ENCODE data around the gene NUDT5. TPM values are rescaled to one million over a fixed set of nuclear protein-coding genes. Genes with fewer than 3 reads are reported as not detected.

NUDT5 gene
- total RNA-seq, 4 donors from 2014 or later: 37.2 to 49.2 (median 41.8) TPM

DNA sequence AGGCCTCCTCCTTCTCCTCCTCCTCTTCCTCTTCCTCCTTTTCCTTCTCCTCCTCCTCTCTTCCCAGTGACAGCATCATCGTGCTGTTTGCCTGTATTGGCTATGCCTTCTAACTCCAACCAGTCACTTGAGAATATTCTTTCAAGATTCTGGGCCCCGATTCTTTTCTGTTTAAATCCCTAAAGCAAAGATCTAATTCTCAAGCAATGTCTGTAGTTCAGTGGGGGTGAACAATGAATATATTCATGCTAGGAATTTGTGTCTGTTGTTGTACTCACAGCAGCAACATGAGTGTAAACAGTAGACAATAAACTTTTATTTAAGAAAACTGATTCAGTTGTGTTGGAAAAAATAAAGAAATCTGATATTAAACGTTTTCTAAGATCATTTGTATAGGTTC lies 30.7 kb downstream of the NUDT5 start:
- no peak for DNase-seq (ENCODE audit: low spot score in 2 of 2)
- H3K27ac ChIP-seq: no peak overlapping the region
- H3K36me3 ChIP-seq: peaks cover 84% of the 10 kb centered on the region
- TF ChIP-seq EP300 (IDR thresholded peaks at IDR 0.05) (no peak), POLR2AphosphoS5 (IDR thresholded peaks at IDR 0.05) (no peak), POLR2A (IDR thresholded peaks at IDR 0.05) (no peak)
- TF ChIP-seq, protein P1, sequence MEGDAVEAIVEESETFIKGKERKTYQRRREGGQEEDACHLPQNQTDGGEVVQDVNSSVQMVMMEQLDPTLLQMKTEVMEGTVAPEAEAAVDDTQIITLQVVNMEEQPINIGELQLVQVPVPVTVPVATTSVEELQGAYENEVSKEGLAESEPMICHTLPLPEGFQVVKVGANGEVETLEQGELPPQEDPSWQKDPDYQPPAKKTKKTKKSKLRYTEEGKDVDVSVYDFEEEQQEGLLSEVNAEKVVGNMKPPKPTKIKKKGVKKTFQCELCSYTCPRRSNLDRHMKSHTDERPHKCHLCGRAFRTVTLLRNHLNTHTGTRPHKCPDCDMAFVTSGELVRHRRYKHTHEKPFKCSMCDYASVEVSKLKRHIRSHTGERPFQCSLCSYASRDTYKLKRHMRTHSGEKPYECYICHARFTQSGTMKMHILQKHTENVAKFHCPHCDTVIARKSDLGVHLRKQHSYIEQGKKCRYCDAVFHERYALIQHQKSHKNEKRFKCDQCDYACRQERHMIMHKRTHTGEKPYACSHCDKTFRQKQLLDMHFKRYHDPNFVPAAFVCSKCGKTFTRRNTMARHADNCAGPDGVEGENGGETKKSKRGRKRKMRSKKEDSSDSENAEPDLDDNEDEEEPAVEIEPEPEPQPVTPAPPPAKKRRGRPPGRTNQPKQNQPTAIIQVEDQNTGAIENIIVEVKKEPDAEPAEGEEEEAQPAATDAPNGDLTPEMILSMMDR (IDR thresholded peaks at IDR 0.05): no peak
- 74% methylated on average over 3 of the region's 3 CpGs for WGBS
- H3K27me3 ChIP-seq: no peaks in the 10 kb centered on the region
- H3K4me1 ChIP-seq: no peaks in the 10 kb centered on the region
- no peak overlapping the region for H3K4me3 ChIP-seq
- H3K9me3 ChIP-seq: no peaks in the 10 kb centered on the region

DNA sequence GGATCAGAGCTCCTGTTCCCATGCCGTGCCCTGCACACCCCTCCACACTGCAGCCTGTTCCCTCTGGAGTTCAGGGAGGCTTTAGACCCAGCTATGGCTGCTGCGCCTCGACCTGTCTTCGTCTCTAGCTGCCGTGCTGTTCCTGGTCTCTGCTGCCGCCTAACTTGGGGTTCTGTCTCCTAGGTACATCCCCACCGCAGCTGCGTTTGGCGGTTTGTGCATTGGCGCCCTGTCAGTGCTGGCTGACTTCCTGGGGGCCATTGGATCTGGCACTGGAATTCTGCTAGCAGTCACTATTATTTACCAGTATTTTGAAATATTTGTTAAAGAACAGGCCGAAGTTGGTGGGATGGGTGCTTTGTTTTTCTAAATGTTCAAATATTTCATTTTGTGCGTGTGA lies 31.6 kb downstream of the NUDT5 start:
- TF ChIP-seq, protein P1 (IDR thresholded peaks at IDR 0.05): no peak
- TF ChIP-seq EP300 (IDR thresholded peaks at IDR 0.05): no peak
- no peak for TF ChIP-seq POLR2AphosphoS5 (IDR thresholded peaks at IDR 0.05)
- no peak for TF ChIP-seq POLR2A (IDR thresholded peaks at IDR 0.05)
- Histone ChIP-seq H3K4me1 (no peaks in the 10 kb centered on the region), H3K27ac (no peak overlapping the region), H3K9me3 (no peaks in the 10 kb centered on the region), H3K36me3 (peaks cover 82% of the 10 kb centered on the region), H3K27me3 (no peaks in the 10 kb centered on the region), H3K4me3 (no peak overlapping the region)
- WGBS: 89% methylated on average over 12 of the region's 12 CpGs
- DNase-seq (ENCODE audit: low spot score in 2 of 2): no peak

DNA sequence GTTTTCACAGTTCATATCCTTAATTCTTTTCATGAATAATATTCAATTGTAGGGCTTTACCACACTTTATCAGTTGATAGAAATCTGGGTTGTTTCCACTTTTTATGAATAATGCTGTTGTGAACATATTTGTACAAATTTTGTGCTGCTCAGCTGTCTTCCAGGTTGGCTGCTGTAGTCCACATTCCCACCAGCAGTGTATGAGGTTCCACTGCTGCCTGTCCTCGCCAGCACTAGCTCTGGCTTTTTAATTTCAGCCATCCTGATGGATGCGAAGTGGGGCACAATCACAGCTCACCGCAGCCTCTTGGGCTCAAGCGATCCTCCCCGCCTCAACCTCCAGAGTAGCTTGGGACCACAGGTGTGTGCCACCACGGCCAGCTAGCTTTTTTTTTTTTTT lies 32.8 kb downstream of the NUDT5 start:
- 95% methylated on average over 6 of the region's 6 CpGs for WGBS
- Histone ChIP-seq H3K9me3 (no peaks in the 10 kb centered on the region), H3K4me1 (no peaks in the 10 kb centered on the region), H3K27me3 (no peaks in the 10 kb centered on the region), H3K36me3 (peaks cover 80% of the 10 kb centered on the region), H3K27ac (no peak overlapping the region), H3K4me3 (no peak overlapping the region)
- DNase-seq (ENCODE audit: low spot score in 2 of 2): no peak
- TF ChIP-seq POLR2AphosphoS5 (IDR thresholded peaks at IDR 0.05): no peak
- no peak for TF ChIP-seq POLR2A (IDR thresholded peaks at IDR 0.05)
- no peak for TF ChIP-seq EP300 (IDR thresholded peaks at IDR 0.05)
- TF ChIP-seq, protein P1 (IDR thresholded peaks at IDR 0.05): no peak

DNA sequence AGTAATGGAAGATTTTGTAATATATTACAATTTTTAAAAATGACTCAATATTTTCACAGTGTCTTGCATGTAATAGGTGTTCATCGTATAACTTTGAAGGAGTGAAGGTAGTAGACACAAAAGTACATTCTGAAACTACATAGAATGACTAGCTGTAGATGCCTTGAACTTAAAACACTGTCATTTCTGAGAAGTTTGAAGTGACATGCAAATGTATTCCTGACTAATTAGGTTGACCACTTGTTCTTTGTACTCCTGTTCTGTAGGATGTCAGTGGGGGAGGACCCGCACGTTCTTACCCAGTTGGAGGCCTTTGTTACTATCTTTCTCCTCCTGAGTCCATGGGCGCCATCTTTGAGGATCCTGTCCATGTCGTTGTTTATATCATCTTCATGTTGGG lies 35.0 kb downstream of the NUDT5 start:
- Histone ChIP-seq H3K4me3 (no peak overlapping the region), H3K36me3 (peaks cover 75% of the 10 kb centered on the region), H3K4me1 (no peaks in the 10 kb centered on the region), H3K9me3 (no peaks in the 10 kb centered on the region), H3K27me3 (no peaks in the 10 kb centered on the region), H3K27ac (no peak overlapping the region)
- TF ChIP-seq, protein P1 (IDR thresholded peaks at IDR 0.05): no peak
- TF ChIP-seq POLR2A (IDR thresholded peaks at IDR 0.05) (no peak), POLR2AphosphoS5 (IDR thresholded peaks at IDR 0.05) (no peak), EP300 (IDR thresholded peaks at IDR 0.05) (no peak)
- WGBS: 98% methylated on average over 5 of the region's 5 CpGs
- no peak for DNase-seq (ENCODE audit: low spot score in 2 of 2)

DNA sequence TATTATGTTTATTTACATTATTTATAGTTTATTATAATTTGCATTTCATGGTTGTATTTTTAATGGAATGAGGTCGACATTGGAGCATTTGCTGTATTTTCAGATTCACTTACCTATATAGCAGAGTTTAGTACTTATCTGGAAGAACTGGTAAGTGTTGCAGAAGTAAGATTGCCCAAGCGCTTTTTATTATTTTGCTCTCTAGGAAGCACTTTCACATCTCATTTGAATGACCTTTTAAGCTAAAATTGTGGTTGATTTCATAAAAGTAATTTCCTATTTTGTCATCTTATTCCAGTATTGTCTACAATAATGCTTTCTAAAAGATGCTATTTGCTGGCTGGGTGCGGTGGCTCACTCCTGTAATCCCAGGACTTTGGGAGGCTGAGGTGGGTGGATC lies 37.6 kb downstream of the NUDT5 start:
- no peaks in the 10 kb centered on the region for H3K27me3 ChIP-seq
- no peak for DNase-seq (ENCODE audit: low spot score in 2 of 2)
- TF ChIP-seq EP300 (IDR thresholded peaks at IDR 0.05) (no peak), POLR2AphosphoS5 (IDR thresholded peaks at IDR 0.05) (no peak), POLR2A (IDR thresholded peaks at IDR 0.05) (no peak)
- TF ChIP-seq, protein P1 (IDR thresholded peaks at IDR 0.05): no peak
- H3K4me3 ChIP-seq: no peak overlapping the region
- WGBS: 90% methylated on average over 3 of the region's 3 CpGs
- peaks cover 68% of the 10 kb centered on the region for H3K36me3 ChIP-seq
- no peaks in the 10 kb centered on the region for H3K9me3 ChIP-seq
- no peak overlapping the region for H3K27ac ChIP-seq
- no peaks in the 10 kb centered on the region for H3K4me1 ChIP-seq
